ENCODE measurements around the gene LRP1B.

The LRP1B gene

GRCh38 chr2:141493936-141494335 lies 636.9 kb downstream of the LRP1B start:
- no peak for DNase-seq
- Histone ChIP-seq H3K4me1 (ENCODE audit: control insufficient read depth, insufficient read depth, low read length, poor library complexity, severe bottlenecking) (no peaks in the 10 kb centered on the region), H3K9me3 (ENCODE audit: control insufficient read depth, low read length) (no peaks in the 10 kb centered on the region), H3K36me3 (ENCODE audit: control insufficient read depth, insufficient read depth, low read length) (no peaks in the 10 kb centered on the region), H3K27me3 (replicated peaks; ENCODE audit: control insufficient read depth, insufficient read depth, low read length, poor library complexity, severe bottlenecking) (no peaks in the 10 kb centered on the region), H3K27ac (ENCODE audit: insufficient read depth, low read length, poor library complexity, severe bottlenecking) (no peak overlapping the region), H3K4me3 (ENCODE audit: insufficient read depth, low read depth, low read length, poor library complexity, severe bottlenecking) (no peak overlapping the region)

GRCh38 chr2:141492816-141493215 lies 638.0 kb downstream of the LRP1B start:
- H3K4me3 ChIP-seq (ENCODE audit: insufficient read depth, low read depth, low read length, poor library complexity, severe bottlenecking) = no peak overlapping the region
- no peaks in the 10 kb centered on the region for H3K4me1 ChIP-seq (ENCODE audit: control insufficient read depth, insufficient read depth, low read length, poor library complexity, severe bottlenecking)
- DNase-seq = no peak
- no peaks in the 10 kb centered on the region for H3K9me3 ChIP-seq (ENCODE audit: control insufficient read depth, low read length)
- no peak overlapping the region for H3K27ac ChIP-seq (ENCODE audit: insufficient read depth, low read length, poor library complexity, severe bottlenecking)
- H3K27me3 ChIP-seq (replicated peaks; ENCODE audit: control insufficient read depth, insufficient read depth, low read length, poor library complexity, severe bottlenecking) = no peaks in the 10 kb centered on the region
- H3K36me3 ChIP-seq (ENCODE audit: control insufficient read depth, insufficient read depth, low read length) = no peaks in the 10 kb centered on the region

- H3K4me3 ChIP-seq (ENCODE audit: insufficient read depth, low read depth, low read length, poor library complexity, severe bottlenecking) = no peak overlapping the region
- H3K36me3 ChIP-seq (ENCODE audit: control insufficient read depth, insufficient read depth, low read length) = no peaks in the 10 kb centered on the region
- no peak overlapping the region for H3K27ac ChIP-seq (ENCODE audit: insufficient read depth, low read length, poor library complexity, severe bottlenecking)
- no peaks in the 10 kb centered on the region for H3K27me3 ChIP-seq (replicated peaks; ENCODE audit: control insufficient read depth, insufficient read depth, low read length, poor library complexity, severe bottlenecking)
- no peak for DNase-seq
- no peaks in the 10 kb centered on the region for H3K9me3 ChIP-seq (ENCODE audit: control insufficient read depth, low read length)
- H3K4me1 ChIP-seq (ENCODE audit: control insufficient read depth, insufficient read depth, low read length, poor library complexity, severe bottlenecking) = no peaks in the 10 kb centered on the region
Measured at GRCh38 chr2:141490886-141491285, 639.9 kb downstream of the LRP1B start.

- no peak overlapping the region for H3K4me3 ChIP-seq (ENCODE audit: insufficient read depth, low read depth, low read length, poor library complexity, severe bottlenecking)
- no peaks in the 10 kb centered on the region for H3K36me3 ChIP-seq (ENCODE audit: control insufficient read depth, insufficient read depth, low read length)
- no peaks in the 10 kb centered on the region for H3K4me1 ChIP-seq (ENCODE audit: control insufficient read depth, insufficient read depth, low read length, poor library complexity, severe bottlenecking)
- no peaks in the 10 kb centered on the region for H3K9me3 ChIP-seq (ENCODE audit: control insufficient read depth, low read length)
- DNase-seq = no peak
- no peaks in the 10 kb centered on the region for H3K27me3 ChIP-seq (replicated peaks; ENCODE audit: control insufficient read depth, insufficient read depth, low read length, poor library complexity, severe bottlenecking)
- H3K27ac ChIP-seq (ENCODE audit: insufficient read depth, low read length, poor library complexity, severe bottlenecking) = no peak overlapping the region
Measured at GRCh38 chr2:141482697-141483096, 648.1 kb downstream of the LRP1B start.

GRCh38 chr2:141475801-141476200 lies 655.0 kb downstream of the LRP1B start:
- no peak for DNase-seq
- H3K27ac ChIP-seq (ENCODE audit: insufficient read depth, low read length, poor library complexity, severe bottlenecking) = no peak overlapping the region
- no peak overlapping the region for H3K4me3 ChIP-seq (ENCODE audit: insufficient read depth, low read depth, low read length, poor library complexity, severe bottlenecking)
- H3K27me3 ChIP-seq (replicated peaks; ENCODE audit: control insufficient read depth, insufficient read depth, low read length, poor library complexity, severe bottlenecking) = no peaks in the 10 kb centered on the region
- no peaks in the 10 kb centered on the region for H3K9me3 ChIP-seq (ENCODE audit: control insufficient read depth, low read length)
- H3K4me1 ChIP-seq (ENCODE audit: control insufficient read depth, insufficient read depth, low read length, poor library complexity, severe bottlenecking) = no peaks in the 10 kb centered on the region
- no peaks in the 10 kb centered on the region for H3K36me3 ChIP-seq (ENCODE audit: control insufficient read depth, insufficient read depth, low read length)

- H3K27ac ChIP-seq (ENCODE audit: insufficient read depth, low read length, poor library complexity, severe bottlenecking) = no peak overlapping the region
- H3K36me3 ChIP-seq (ENCODE audit: control insufficient read depth, insufficient read depth, low read length) = no peaks in the 10 kb centered on the region
- no peak overlapping the region for H3K4me3 ChIP-seq (ENCODE audit: insufficient read depth, low read depth, low read length, poor library complexity, severe bottlenecking)
- H3K27me3 ChIP-seq (replicated peaks; ENCODE audit: control insufficient read depth, insufficient read depth, low read length, poor library complexity, severe bottlenecking) = no peaks in the 10 kb centered on the region
- DNase-seq = no peak
- no peaks in the 10 kb centered on the region for H3K9me3 ChIP-seq (ENCODE audit: control insufficient read depth, low read length)
- no peaks in the 10 kb centered on the region for H3K4me1 ChIP-seq (ENCODE audit: control insufficient read depth, insufficient read depth, low read length, poor library complexity, severe bottlenecking)
Measured at GRCh38 chr2:141468761-141469160, 662.1 kb downstream of the LRP1B start.

- H3K4me3 ChIP-seq (ENCODE audit: insufficient read depth, low read depth, low read length, poor library complexity, severe bottlenecking) = no peak overlapping the region
Measured at GRCh38 chr2:141467331-141467730, 663.5 kb downstream of the LRP1B start.

GRCh38 chr2:141464995-141465394 lies 665.8 kb downstream of the LRP1B start:
- H3K27ac ChIP-seq (ENCODE audit: insufficient read depth, low read length, poor library complexity, severe bottlenecking) = no peak overlapping the region
- no peaks in the 10 kb centered on the region for H3K36me3 ChIP-seq (ENCODE audit: control insufficient read depth, insufficient read depth, low read length)
- no peak overlapping the region for H3K4me3 ChIP-seq (ENCODE audit: insufficient read depth, low read depth, low read length, poor library complexity, severe bottlenecking)
- no peak for DNase-seq
- H3K4me1 ChIP-seq (ENCODE audit: control insufficient read depth, insufficient read depth, low read length, poor library complexity, severe bottlenecking) = no peaks in the 10 kb centered on the region
- H3K27me3 ChIP-seq (replicated peaks; ENCODE audit: control insufficient read depth, insufficient read depth, low read length, poor library complexity, severe bottlenecking) = no peaks in the 10 kb centered on the region
- H3K9me3 ChIP-seq (ENCODE audit: control insufficient read depth, low read length) = no peaks in the 10 kb centered on the region

More at GRCh38 chr2:141467331-141467730, 663.5 kb downstream of the LRP1B start:
- no peak for DNase-seq
- H3K27me3 ChIP-seq (replicated peaks; ENCODE audit: control insufficient read depth, insufficient read depth, low read length, poor library complexity, severe bottlenecking) = no peaks in the 10 kb centered on the region
- H3K27ac ChIP-seq (ENCODE audit: insufficient read depth, low read length, poor library complexity, severe bottlenecking) = no peak overlapping the region
- H3K9me3 ChIP-seq (ENCODE audit: control insufficient read depth, low read length) = no peaks in the 10 kb centered on the region
- no peaks in the 10 kb centered on the region for H3K36me3 ChIP-seq (ENCODE audit: control insufficient read depth, insufficient read depth, low read length)
- H3K4me1 ChIP-seq (ENCODE audit: control insufficient read depth, insufficient read depth, low read length, poor library complexity, severe bottlenecking) = no peaks in the 10 kb centered on the region

- Histone ChIP-seq H3K36me3 (ENCODE audit: control insufficient read depth, insufficient read depth, low read length) (no peaks in the 10 kb centered on the region), H3K4me3 (ENCODE audit: insufficient read depth, low read depth, low read length, poor library complexity, severe bottlenecking) (no peak overlapping the region), H3K27ac (ENCODE audit: insufficient read depth, low read length, poor library complexity, severe bottlenecking) (no peak overlapping the region), H3K4me1 (ENCODE audit: control insufficient read depth, insufficient read depth, low read length, poor library complexity, severe bottlenecking) (no peaks in the 10 kb centered on the region), H3K9me3 (ENCODE audit: control insufficient read depth, low read length) (no peaks in the 10 kb centered on the region), H3K27me3 (replicated peaks; ENCODE audit: control insufficient read depth, insufficient read depth, low read length, poor library complexity, severe bottlenecking) (no peaks in the 10 kb centered on the region)
- DNase-seq = no peak
Measured at GRCh38 chr2:141458351-141458750, 672.5 kb downstream of the LRP1B start.

GRCh38 chr2:141455877-141456276 lies 674.9 kb downstream of the LRP1B start:
- no peak overlapping the region for H3K4me3 ChIP-seq (ENCODE audit: insufficient read depth, low read depth, low read length, poor library complexity, severe bottlenecking)
- no peaks in the 10 kb centered on the region for H3K27me3 ChIP-seq (replicated peaks; ENCODE audit: control insufficient read depth, insufficient read depth, low read length, poor library complexity, severe bottlenecking)
- H3K9me3 ChIP-seq (ENCODE audit: control insufficient read depth, low read length) = no peaks in the 10 kb centered on the region
- no peak overlapping the region for H3K27ac ChIP-seq (ENCODE audit: insufficient read depth, low read length, poor library complexity, severe bottlenecking)
- DNase-seq = no peak
- no peaks in the 10 kb centered on the region for H3K4me1 ChIP-seq (ENCODE audit: control insufficient read depth, insufficient read depth, low read length, poor library complexity, severe bottlenecking)
- H3K36me3 ChIP-seq (ENCODE audit: control insufficient read depth, insufficient read depth, low read length) = no peaks in the 10 kb centered on the region

Data from effector memory CD4-positive, alpha-beta T cell (primary cell).